Peyer's patch (tissue), 4 donors: ENCODE measurements around the gene BBS12. TPM values are rescaled to one million over a fixed set of nuclear protein-coding genes. Genes with fewer than 3 reads are reported as not detected.

Experiments used
- DNase-seq, 3 donors: peaks; one replicate each; pipeline ENCODE4 v3.0.0-alpha.2; 2017 to 2019
- H3K27ac ChIP-seq, 4 donors: fragments of 200-600 bp; sonication (generic); one replicate each; pipeline ENCODE4 v1.5.1; 2016 to 2019
- H3K27me3 ChIP-seq, 2 donors: fragments of 200-600 bp; sonication (generic); one replicate each; pipeline ENCODE4 v1.5.1; 2019
- H3K36me3 ChIP-seq, 3 donors: fragments of 200-600 bp; sonication (generic); one replicate each; pipeline ENCODE4 v1.5.1; 2016 to 2019
- H3K4me1 ChIP-seq, 4 donors: fragments of 200-600 bp; sonication (generic); one replicate each; pipeline ENCODE4 v1.5.1; 2016 to 2019
- H3K4me3 ChIP-seq, 4 donors: fragments of 200-600 bp; sonication (generic); 1 replicate in 3 of 4; 2 replicates in 1 of 4; pipeline ENCODE4 v1.5.1; 2016 to 2019; ENCODE audit warnings: mild to moderate bottlenecking in 1 of 4
- H3K9me3 ChIP-seq, 4 donors: fragments of 200-600 bp; sonication (generic); one replicate each; pipeline ENCODE4 v1.5.1; 2016 to 2019; ENCODE audit warnings: mild to moderate bottlenecking in 1 of 4
- POLR2A ChIP-seq, 2 donors: fragments of 450-650 bp; IDR thresholded peaks; one replicate each; pipeline ENCODE4 v1.5.1; 2017; ENCODE audit warnings: antibody characterized with exemption in 2 of 2, mild to moderate bottlenecking in 2 of 2, moderate library complexity in 2 of 2
- total RNA-seq, 4 donors: library from RNA; depleted of rRNA; stranded (reverse); fragments of >200 nt; gene quantifications; one replicate each; pipeline ENCODE4 v1.1.0, GENCODE V29; 2016
- TF ChIP-seq, protein P1 (sequence below), 6 experiments: fragments of 450-650 bp in 4 of 6; fragments of 200-600 bp in 2 of 6; sonication (generic) in 1 of 6; IDR thresholded peaks; one replicate each; pipeline ENCODE4 v1.5.1; 2017 to 2019; ENCODE audit warnings: antibody characterized with exemption in 6 of 6, mild to moderate bottlenecking in 3 of 6, moderate library complexity in 1 of 6

The BBS12 gene
- total RNA-seq, 4 donors from 2014 or later = 1.7 to 5.6 (median 4.7) TPM

DNA sequence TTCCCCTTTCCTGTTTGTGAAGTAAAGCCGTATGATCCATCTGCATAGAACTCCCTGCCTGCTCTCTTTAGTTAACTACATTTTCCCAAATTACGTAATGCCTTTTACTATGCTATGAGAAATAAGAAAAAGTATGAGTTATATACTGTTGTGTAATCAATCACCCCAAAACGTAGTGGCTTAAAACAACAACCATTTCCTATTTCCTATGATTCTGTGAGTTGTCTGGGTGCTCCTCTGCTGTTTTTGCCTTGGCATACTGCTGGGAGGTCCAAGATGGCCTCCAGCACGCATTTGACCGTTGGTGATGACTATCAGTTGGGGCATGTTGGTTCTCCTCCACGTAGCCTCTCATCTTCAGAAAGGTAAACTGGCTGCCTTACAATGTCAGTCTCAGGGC lies 39.8 kb downstream of the BBS12 start:
- Histone ChIP-seq H3K4me1 (no peaks in the 10 kb centered on the region), H3K4me3 (no peak overlapping the region), H3K27me3 (no peaks in the 10 kb centered on the region), H3K36me3 (no peaks in the 10 kb centered on the region), H3K27ac (no peak overlapping the region), H3K9me3 (no peaks in the 10 kb centered on the region)
- no peak for DNase-seq
- TF ChIP-seq POLR2A (IDR thresholded peaks at IDR 0.05) = no peak
- TF ChIP-seq, protein P1, sequence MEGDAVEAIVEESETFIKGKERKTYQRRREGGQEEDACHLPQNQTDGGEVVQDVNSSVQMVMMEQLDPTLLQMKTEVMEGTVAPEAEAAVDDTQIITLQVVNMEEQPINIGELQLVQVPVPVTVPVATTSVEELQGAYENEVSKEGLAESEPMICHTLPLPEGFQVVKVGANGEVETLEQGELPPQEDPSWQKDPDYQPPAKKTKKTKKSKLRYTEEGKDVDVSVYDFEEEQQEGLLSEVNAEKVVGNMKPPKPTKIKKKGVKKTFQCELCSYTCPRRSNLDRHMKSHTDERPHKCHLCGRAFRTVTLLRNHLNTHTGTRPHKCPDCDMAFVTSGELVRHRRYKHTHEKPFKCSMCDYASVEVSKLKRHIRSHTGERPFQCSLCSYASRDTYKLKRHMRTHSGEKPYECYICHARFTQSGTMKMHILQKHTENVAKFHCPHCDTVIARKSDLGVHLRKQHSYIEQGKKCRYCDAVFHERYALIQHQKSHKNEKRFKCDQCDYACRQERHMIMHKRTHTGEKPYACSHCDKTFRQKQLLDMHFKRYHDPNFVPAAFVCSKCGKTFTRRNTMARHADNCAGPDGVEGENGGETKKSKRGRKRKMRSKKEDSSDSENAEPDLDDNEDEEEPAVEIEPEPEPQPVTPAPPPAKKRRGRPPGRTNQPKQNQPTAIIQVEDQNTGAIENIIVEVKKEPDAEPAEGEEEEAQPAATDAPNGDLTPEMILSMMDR (IDR thresholded peaks at IDR 0.05) = no peak

DNA sequence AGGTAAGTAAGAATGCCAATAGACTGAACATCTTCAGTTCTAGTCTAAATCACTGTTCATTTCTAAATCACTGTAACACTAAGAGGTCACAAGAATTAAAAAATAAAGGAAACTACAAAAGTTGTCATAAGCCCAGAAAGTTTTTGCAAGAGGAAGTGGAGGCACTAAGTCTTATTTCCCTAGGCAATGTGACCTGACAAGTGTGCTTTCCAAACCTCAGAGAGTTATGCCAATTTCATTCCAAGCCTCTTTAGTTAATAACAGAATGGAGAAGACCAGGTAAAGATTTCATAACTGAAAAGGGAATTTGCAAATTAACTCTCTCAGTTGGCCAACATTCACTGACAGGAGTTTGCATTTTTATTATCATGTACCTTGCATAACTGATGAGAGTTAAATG lies 40.5 kb downstream of the BBS12 start:
- no peaks in the 10 kb centered on the region for H3K9me3 ChIP-seq
- H3K27ac ChIP-seq = no peak overlapping the region
- DNase-seq = no peak
- no peak overlapping the region for H3K4me3 ChIP-seq
- TF ChIP-seq POLR2A (IDR thresholded peaks at IDR 0.05) = no peak
- TF ChIP-seq, protein P1 (IDR thresholded peaks at IDR 0.05) = no peak
- H3K4me1 ChIP-seq = no peaks in the 10 kb centered on the region
- no peaks in the 10 kb centered on the region for H3K36me3 ChIP-seq
- H3K27me3 ChIP-seq = no peaks in the 10 kb centered on the region

DNA sequence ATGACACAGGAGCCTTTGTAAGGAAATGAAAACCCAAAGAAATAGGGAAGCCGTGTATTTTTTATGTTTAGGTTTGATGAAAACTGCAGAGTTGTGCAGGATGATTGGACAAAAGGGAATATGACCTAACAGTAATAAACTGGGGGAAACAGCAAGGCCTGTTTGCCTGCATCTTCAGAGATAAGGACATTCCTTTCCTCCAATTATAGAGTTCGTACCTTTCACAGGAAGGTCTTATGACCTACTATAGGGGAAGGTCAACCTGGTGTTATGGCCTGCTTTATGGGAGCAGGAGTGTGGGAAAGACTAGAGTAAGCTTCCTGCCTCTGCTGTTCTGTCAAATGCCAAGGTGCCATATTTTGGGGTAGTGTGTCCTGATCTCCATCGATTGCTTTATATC lies 42.5 kb downstream of the BBS12 start:
- TF ChIP-seq POLR2A (IDR thresholded peaks at IDR 0.05) = no peak
- TF ChIP-seq, protein P1 (IDR thresholded peaks at IDR 0.05) = no peak
- Histone ChIP-seq H3K9me3 (no peaks in the 10 kb centered on the region), H3K4me3 (no peak overlapping the region), H3K4me1 (no peaks in the 10 kb centered on the region), H3K36me3 (no peaks in the 10 kb centered on the region), H3K27ac (no peak overlapping the region), H3K27me3 (no peaks in the 10 kb centered on the region)
- no peak for DNase-seq

DNA sequence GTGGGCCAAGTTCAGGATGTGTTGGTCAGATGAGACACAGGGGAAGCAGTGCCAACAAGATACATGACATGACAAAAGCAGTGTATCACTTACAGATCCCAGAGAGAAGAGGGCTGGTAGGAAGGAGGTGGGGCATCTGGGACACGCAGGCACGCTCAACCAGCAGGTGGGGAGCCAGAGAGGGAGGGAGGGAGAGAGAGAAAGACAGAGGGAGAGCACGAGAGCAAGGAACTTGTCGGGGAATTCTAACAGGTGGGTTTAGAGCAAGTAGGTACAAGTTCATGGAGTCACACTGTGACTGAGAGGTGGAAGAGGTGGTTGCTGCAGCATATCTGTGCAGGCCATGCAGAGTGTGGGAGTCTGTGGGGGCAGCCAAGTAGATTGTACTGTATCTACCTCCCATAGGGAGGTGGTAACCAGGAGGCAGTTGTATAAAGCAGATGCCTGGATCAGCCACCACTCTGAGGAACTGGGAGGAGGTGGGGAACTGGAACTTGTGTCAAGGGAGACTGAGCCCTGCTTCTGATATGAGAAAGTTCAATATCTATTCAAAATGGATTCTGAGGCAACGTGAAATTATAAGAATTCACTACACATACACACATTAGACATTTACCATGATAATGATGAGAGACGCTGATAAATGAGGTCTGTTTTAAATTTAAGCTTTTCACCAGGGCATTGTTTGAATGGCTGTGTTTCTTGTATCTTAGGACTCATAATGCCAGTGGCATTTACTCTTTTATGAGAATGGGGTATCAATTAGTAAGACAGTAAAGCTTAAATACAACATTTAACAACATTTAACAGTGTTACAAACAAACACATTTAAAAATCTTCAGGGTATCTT lies 43.7 kb downstream of the BBS12 start:
- no peak for DNase-seq
- TF ChIP-seq POLR2A (IDR thresholded peaks at IDR 0.05) = no peak
- TF ChIP-seq, protein P1 (IDR thresholded peaks at IDR 0.05) = no peak
- Histone ChIP-seq H3K36me3 (no peaks in the 10 kb centered on the region), H3K27ac (no peak overlapping the region), H3K9me3 (no peaks in the 10 kb centered on the region), H3K27me3 (no peaks in the 10 kb centered on the region), H3K4me3 (no peak overlapping the region), H3K4me1 (no peaks in the 10 kb centered on the region)

DNA sequence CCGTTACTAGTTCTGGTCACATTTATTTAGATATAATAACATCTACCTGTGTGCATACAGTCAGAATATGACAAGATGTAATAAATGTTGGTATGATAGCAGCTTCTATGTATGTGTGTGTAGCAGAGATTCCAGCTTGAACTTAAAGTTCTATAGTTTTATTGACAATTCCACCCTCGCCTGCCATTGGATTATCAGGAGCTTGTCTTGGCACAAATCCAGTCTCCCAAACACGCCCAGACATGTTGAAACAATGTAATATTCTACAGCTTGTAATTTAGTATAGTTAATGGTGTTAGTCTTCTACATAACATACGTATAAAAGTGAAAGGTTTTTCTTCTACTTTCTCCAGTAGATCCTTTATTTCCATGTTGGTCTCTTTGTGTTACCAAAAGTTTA lies 44.4 kb downstream of the BBS12 start:
- H3K9me3 ChIP-seq = no peaks in the 10 kb centered on the region

More for the DNA sequence above, 44.4 kb downstream of the BBS12 start:
- TF ChIP-seq, protein P1 (IDR thresholded peaks at IDR 0.05) = no peak
- TF ChIP-seq POLR2A (IDR thresholded peaks at IDR 0.05) = no peak
- Histone ChIP-seq H3K4me3 (no peak overlapping the region), H3K4me1 (no peaks in the 10 kb centered on the region), H3K36me3 (no peaks in the 10 kb centered on the region), H3K27me3 (no peaks in the 10 kb centered on the region), H3K27ac (no peak overlapping the region)
- peak in 1 of 3 donors; percentile 56 for DNase-seq
